K562 (cell line): Measurements from ENCODE around the gene TMEM45B. TPM values are rescaled to one million over a fixed set of nuclear protein-coding genes. Genes with fewer than 3 reads are reported as not detected.

Source experiments
- ATAC-seq: fragments of 200-7000 bp; cut with Tn5 transposase; 3 replicates; pipeline ENCODE4 v1.9.1; 2020; ENCODE audit warnings: moderate library complexity
- BruUV-seq: library from RNA; stranded (reverse); fragments of 400-500 nt; replicated peaks from 2 replicates; lab custom pipeline; 2021; lab: Mats Ljungman, UMichigan
- CTCF ChIA-PET: fragments of 300-600 bp; formaldehyde crosslinking; extraction: SDS; loops from one replicate; lab custom pipeline; 2021; ENCODE audit warnings: low intra/inter-chr PET ratio; lab: Yijun Ruan, JAX
- POLR2A ChIA-PET: fragments of 300-600, 350-650 bp; sonication (Branson Sonifier 250); formaldehyde crosslinking; extraction: SDS; loops from one replicate; lab custom pipeline; 2021; ENCODE audit warnings: antibody characterized with exemption, inconsistent platforms; lab: Yijun Ruan, JAX
- DNase-seq, 4 experiments: peaks; one replicate each; pipeline versions ENCODE4 v3.0.0 to v3.0.0-alpha.2; 2011 to 2018; ENCODE audit warnings: low spot score in 3 of 4, mixed read lengths in 3 of 4; ENCODE audit errors: extremely low read depth in 1 of 4
- FAIRE-seq: peaks from 2 replicates; lab custom pipeline; 2011; peaks lifted over from hg19 to GRCh38; lab: Jason Lieb, UNC
- H2AFZ ChIP-seq: 2 replicates; pipeline ENCODE4 v1.6.0; 2011; ENCODE audit warnings: low read depth, low read length, control low read depth, inconsistent platforms
- H3K27ac ChIP-seq: fragments of 200-600 bp; 3 replicates; pipeline ENCODE4 v1.8.0; 2011; ENCODE audit warnings: low read depth, mild to moderate bottlenecking, control low read depth, inconsistent platforms, low read length, moderate library complexity, mixed read lengths; ENCODE audit errors: extremely low read depth
- H3K27me3 ChIP-seq, 2 experiments: fragments of 300-600 bp in 1 of 2; 2 replicates in 1 of 2; 3 replicates in 1 of 2; pipeline versions ENCODE4 v1.6.0 to v1.8.0; 2011; ENCODE audit warnings: inconsistent platforms in 2 of 2, low read length in 2 of 2, mild to moderate bottlenecking in 1 of 2, mixed read lengths in 1 of 2, moderate library complexity in 1 of 2; ENCODE audit not compliant: control insufficient read depth in 2 of 2, insufficient read depth in 2 of 2
- H3K36me3 ChIP-seq: fragments of 300-600 bp; 3 replicates; pipeline ENCODE4 v1.8.0; 2011; ENCODE audit warnings: mild to moderate bottlenecking, low read length, inconsistent platforms; ENCODE audit not compliant: control insufficient read depth, insufficient read depth
- H3K4me1 ChIP-seq, 2 experiments: fragments of 200-600 bp in 1 of 2; replicated peaks in 1 of 2; 2 replicates in 1 of 2; 3 replicates in 1 of 2; pipeline versions ENCODE4 v1.5.1 to v1.8.0; 2011; ENCODE audit warnings: inconsistent platforms in 2 of 2, low read length in 2 of 2, mild to moderate bottlenecking in 1 of 2, mixed read lengths in 1 of 2, moderate library complexity in 1 of 2; ENCODE audit not compliant: control insufficient read depth in 2 of 2, insufficient read depth in 2 of 2
- H3K4me2 ChIP-seq: 2 replicates; pipeline ENCODE4 v1.6.1; 2011; ENCODE audit warnings: low read length, control low read depth, inconsistent platforms, mixed read lengths; ENCODE audit not compliant: insufficient read depth
- H3K4me3 ChIP-seq: fragments of 200-600 bp; sonication (generic), shearing (Covaris generic); 2 replicates; pipeline ENCODE4 v1.5.1; 2016; ENCODE audit warnings: control low read depth, inconsistent platforms
- H3K79me2 ChIP-seq: fragments of 200-600 bp; 3 replicates; pipeline ENCODE4 v1.8.0; 2011; ENCODE audit warnings: low read length, inconsistent platforms; ENCODE audit not compliant: control insufficient read depth, insufficient read depth
- H3K9ac ChIP-seq, 2 experiments: 2 replicates each; pipeline versions ENCODE4 v1.6.0 to v1.6.1; 2011; ENCODE audit warnings: low read depth in 2 of 2, low read length in 2 of 2, control low read depth in 1 of 2, inconsistent platforms in 1 of 2, mild to moderate bottlenecking in 1 of 2, mixed read lengths in 1 of 2; ENCODE audit not compliant: insufficient read depth in 1 of 2
- H3K9me1 ChIP-seq: one replicate; pipeline ENCODE4 v1.6.0; 2011; ENCODE audit warnings: inconsistent platforms, mild to moderate bottlenecking, low read length, moderate library complexity; ENCODE audit not compliant: control insufficient read depth, insufficient read depth
- H3K9me3 ChIP-seq: replicated peaks from 2 replicates; pipeline ENCODE4 v1.5.1; 2011; ENCODE audit warnings: low read depth, low read length, inconsistent platforms; ENCODE audit not compliant: control insufficient read depth, insufficient read depth
- H4K20me1 ChIP-seq: replicated peaks from 2 replicates; pipeline ENCODE4 v1.6.1; 2011; ENCODE audit warnings: low read length, inconsistent platforms, mixed read lengths; ENCODE audit not compliant: control insufficient read depth, insufficient read depth
- C11orf30 ChIP-seq: fragments of 450-650 bp; IDR thresholded peaks from 2 replicates; pipeline ENCODE4 v1.6.1; 2016; ENCODE audit warnings: low read depth, mild to moderate bottlenecking
- CREB5 ChIP-seq: fragments of 250-450 bp; sonication (Bioruptor Pico); IDR thresholded peaks from 2 replicates; pipeline ENCODE4 v1.5.0; 2020; ENCODE audit warnings: mild to moderate bottlenecking
- EGR1 ChIP-seq: fragments of 450-650 bp; conservative IDR thresholded peaks from 2 replicates; pipeline ENCODE4 v1.6.1; 2017; ENCODE audit warnings: mild to moderate bottlenecking
- ERF ChIP-seq: fragments of 450-650 bp; formaldehyde crosslinking; IDR thresholded peaks from 2 replicates; pipeline ENCODE4 v1.4.0; 2020; ENCODE audit warnings: mild to moderate bottlenecking, mixed read lengths
- MCM2 ChIP-seq: fragments of 450-650 bp; IDR thresholded peaks from 2 replicates; pipeline ENCODE4 v1.6.1; 2017; ENCODE audit warnings: low read depth, mild to moderate bottlenecking
- MIER1 ChIP-seq: fragments of 450-650 bp; IDR thresholded peaks from 2 replicates; pipeline ENCODE4 v1.6.1; 2016; ENCODE audit warnings: antibody characterized with exemption, mild to moderate bottlenecking, low read depth
- NR2C1 ChIP-seq, 2 experiments: fragments of 450-650 bp; IDR thresholded peaks; 2 replicates each; pipeline ENCODE4 v1.6.1; 2017; ENCODE audit warnings: mild to moderate bottlenecking in 2 of 2, antibody characterized with exemption in 1 of 2, inconsistent platforms in 1 of 2, missing compliant biosample characterization in 1 of 2, missing genetic modification characterization in 1 of 2
- SLC30A9 ChIP-seq: fragments of 250-450 bp; sonication (Bioruptor Pico); IDR thresholded peaks from 2 replicates; pipeline ENCODE4 v1.8.0; 2022; ENCODE audit warnings: mild to moderate bottlenecking, moderate library complexity
- ZKSCAN1 ChIP-seq: fragments of 150-350 bp; IDR thresholded peaks from 2 replicates; pipeline ENCODE4 v1.6.1; 2016; ENCODE audit warnings: low read depth, low read length
- ZNF146 ChIP-seq: IDR thresholded peaks from one replicate; pipeline ENCODE4 v1.6.1; 2018; ENCODE audit warnings: missing compliant biosample characterization; ENCODE audit not compliant: unreplicated experiment
- ZNF197 ChIP-seq: fragments of 200-800 bp; sonication (Bioruptor generic); IDR thresholded peaks from 2 replicates; pipeline ENCODE4 v1.6.1; 2016; ENCODE audit warnings: low read depth, missing genetic modification characterization, missing compliant biosample characterization
- ZNF551 ChIP-seq: fragments of 250-450 bp; sonication (Bioruptor Pico); IDR thresholded peaks from 2 replicates; pipeline ENCODE4 v1.5.0; 2021; ENCODE audit warnings: mild to moderate bottlenecking, moderate library complexity
- ZNF561 ChIP-seq: fragments of 450-650 bp; formaldehyde crosslinking; conservative IDR thresholded peaks from 2 replicates; pipeline ENCODE4 v1.4.0; 2020; ENCODE audit warnings: mild to moderate bottlenecking, moderate library complexity
- WGBS: fragments of 100-300 bp; shearing (Covaris generic); methylation state at CpG from one replicate; pipeline ENCODE4 v1.1.6; 2016; ENCODE audit warnings: low coverage, mixed read lengths; ENCODE audit not compliant: insufficient coverage; ENCODE audit errors: missing lambda C conversion rate; 5-methylcytosine and 5-hydroxymethylcytosine counted together
- in situ Hi-C: fragments of 300-500 bp; cut with MboI; formaldehyde crosslinking; loops from 4 replicates; pipeline ENCODE4 v1.15.0; 2018; ENCODE audit warnings: inconsistent platforms, mixed read lengths
- intact Hi-C: fragments of 100-400 bp; cut with micrococcal nuclease; formaldehyde crosslinking; loops from 2 replicates; pipeline ENCODE4 v1.14.2; 2022
- polyA plus RNA-seq, 8 experiments: library from polyadenylated mRNA; depleted of rRNA in 4 of 8; stranded (reverse) in 5 of 8; unstranded in 3 of 8; fragments of >200 nt; fragmentation: Nextera tagmentation in 2 of 8; fragmentation: Illumina TruSeq in 1 of 8; extraction: Ambion mirVana in 2 of 8; extraction: Trizol in 1 of 8; gene quantifications; 2 replicates each; pipeline versions ENCODE4 v1.2.1 to v1.2.3, GENCODE V29; 2011 to 2014; ENCODE audit warnings: inconsistent platforms in 1 of 8, missing spikeins in 1 of 8
- total RNA-seq, 7 experiments: library from RNA; depleted of rRNA in 6 of 7; stranded (reverse); fragments of >200 nt in 6 of 7; fragmentation: Illumina TruSeq in 2 of 7; extraction: Trizol in 2 of 7; gene quantifications; 2 replicates each; pipeline versions ENCODE4 v1.2.1 to v1.2.3, GENCODE V29; 2011 to 2021; ENCODE audit warnings: low replicate concordance in 1 of 7
- TF ChIP-seq, protein P1 (sequence below): fragments of 450-650 bp; IDR thresholded peaks from 2 replicates; pipeline ENCODE4 v1.6.1; 2016; ENCODE audit warnings: borderline replicate concordance
- TF ChIP-seq, protein P2 (sequence below): conservative IDR thresholded peaks from 2 replicates; pipeline ENCODE4 v1.6.1; 2011; ENCODE audit warnings: low read depth, mild to moderate bottlenecking, low read length; ENCODE audit not compliant: control insufficient read depth
- TF ChIP-seq, protein P3 (sequence below): fragments of 450-650 bp; IDR thresholded peaks from 2 replicates; pipeline ENCODE4 v1.6.1; 2016; ENCODE audit warnings: mild to moderate bottlenecking

TMEM45B gene
- total and polyA plus RNA-seq, 9 of the 15 experiments (the other 6 are each of a cell fraction or from before 2014, with no cell fraction given): 0.07 TPM; not detected in 8

DNA sequence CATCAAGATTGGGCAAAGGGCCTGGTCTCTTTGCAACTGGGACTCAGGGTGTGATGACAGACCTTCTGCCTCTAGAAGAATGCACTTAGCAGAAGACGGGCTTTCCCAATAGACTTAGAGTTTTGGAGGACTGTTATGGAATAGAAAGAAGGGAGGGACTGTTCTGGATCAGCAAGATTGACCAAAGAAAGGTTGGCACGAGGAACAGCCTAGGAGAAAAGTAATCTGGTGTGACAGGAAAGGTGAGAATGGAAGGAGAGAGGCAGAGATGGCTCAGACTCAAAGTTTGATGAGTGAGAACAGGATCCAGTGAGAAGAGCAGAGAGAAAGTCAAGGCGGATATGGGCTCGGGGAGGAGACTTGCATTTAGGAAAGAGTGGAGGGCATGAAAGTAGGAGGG, 23.0 kb upstream of the TMEM45B start:
- POLR2A ChIA-PET: interaction anchor here (0.6 kb wide), 1 partner anchor 853 kb away, joined by 3 read pairs; no protein-coding TSS in a partner anchor
- intact Hi-C loops: no loop called here
- CTCF ChIA-PET: interaction anchor here (0.6 kb wide), 1 partner anchor 94 kb away, joined by 3 read pairs; no protein-coding TSS in a partner anchor
- Histone ChIP-seq H3K4me1 (no peaks in the 10 kb centered on the region), H3K27me3 (no peaks in the 10 kb centered on the region), H3K27ac (no peak overlapping the region), H3K9me3 (no peaks in the 10 kb centered on the region), H3K79me2 (no peaks in the 10 kb centered on the region), H4K20me1 (no peaks in the 10 kb centered on the region)
- no peak for TF ChIP-seq ZKSCAN1
- TF ChIP-seq CREB5 (CRISPR knock-in tag): no peak
- no peak for TF ChIP-seq SLC30A9 (CRISPR knock-in tag)
- no peak for TF ChIP-seq ZNF551
- no peak for TF ChIP-seq EGR1
- no peak for TF ChIP-seq C11orf30
- TF ChIP-seq, protein P1, sequence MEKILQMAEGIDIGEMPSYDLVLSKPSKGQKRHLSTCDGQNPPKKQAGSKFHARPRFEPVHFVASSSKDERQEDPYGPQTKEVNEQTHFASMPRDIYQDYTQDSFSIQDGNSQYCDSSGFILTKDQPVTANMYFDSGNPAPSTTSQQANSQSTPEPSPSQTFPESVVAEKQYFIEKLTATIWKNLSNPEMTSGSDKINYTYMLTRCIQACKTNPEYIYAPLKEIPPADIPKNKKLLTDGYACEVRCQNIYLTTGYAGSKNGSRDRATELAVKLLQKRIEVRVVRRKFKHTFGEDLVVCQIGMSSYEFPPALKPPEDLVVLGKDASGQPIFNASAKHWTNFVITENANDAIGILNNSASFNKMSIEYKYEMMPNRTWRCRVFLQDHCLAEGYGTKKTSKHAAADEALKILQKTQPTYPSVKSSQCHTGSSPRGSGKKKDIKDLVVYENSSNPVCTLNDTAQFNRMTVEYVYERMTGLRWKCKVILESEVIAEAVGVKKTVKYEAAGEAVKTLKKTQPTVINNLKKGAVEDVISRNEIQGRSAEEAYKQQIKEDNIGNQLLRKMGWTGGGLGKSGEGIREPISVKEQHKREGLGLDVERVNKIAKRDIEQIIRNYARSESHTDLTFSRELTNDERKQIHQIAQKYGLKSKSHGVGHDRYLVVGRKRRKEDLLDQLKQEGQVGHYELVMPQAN: no peak
- no peak for TF ChIP-seq ZNF146 (CRISPR knock-in tag)
- no peak for TF ChIP-seq ZNF561 (CRISPR knock-in tag)
- TF ChIP-seq, protein P2, sequence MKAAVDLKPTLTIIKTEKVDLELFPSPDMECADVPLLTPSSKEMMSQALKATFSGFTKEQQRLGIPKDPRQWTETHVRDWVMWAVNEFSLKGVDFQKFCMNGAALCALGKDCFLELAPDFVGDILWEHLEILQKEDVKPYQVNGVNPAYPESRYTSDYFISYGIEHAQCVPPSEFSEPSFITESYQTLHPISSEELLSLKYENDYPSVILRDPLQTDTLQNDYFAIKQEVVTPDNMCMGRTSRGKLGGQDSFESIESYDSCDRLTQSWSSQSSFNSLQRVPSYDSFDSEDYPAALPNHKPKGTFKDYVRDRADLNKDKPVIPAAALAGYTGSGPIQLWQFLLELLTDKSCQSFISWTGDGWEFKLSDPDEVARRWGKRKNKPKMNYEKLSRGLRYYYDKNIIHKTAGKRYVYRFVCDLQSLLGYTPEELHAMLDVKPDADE: no peak
- TF ChIP-seq, protein P3, sequence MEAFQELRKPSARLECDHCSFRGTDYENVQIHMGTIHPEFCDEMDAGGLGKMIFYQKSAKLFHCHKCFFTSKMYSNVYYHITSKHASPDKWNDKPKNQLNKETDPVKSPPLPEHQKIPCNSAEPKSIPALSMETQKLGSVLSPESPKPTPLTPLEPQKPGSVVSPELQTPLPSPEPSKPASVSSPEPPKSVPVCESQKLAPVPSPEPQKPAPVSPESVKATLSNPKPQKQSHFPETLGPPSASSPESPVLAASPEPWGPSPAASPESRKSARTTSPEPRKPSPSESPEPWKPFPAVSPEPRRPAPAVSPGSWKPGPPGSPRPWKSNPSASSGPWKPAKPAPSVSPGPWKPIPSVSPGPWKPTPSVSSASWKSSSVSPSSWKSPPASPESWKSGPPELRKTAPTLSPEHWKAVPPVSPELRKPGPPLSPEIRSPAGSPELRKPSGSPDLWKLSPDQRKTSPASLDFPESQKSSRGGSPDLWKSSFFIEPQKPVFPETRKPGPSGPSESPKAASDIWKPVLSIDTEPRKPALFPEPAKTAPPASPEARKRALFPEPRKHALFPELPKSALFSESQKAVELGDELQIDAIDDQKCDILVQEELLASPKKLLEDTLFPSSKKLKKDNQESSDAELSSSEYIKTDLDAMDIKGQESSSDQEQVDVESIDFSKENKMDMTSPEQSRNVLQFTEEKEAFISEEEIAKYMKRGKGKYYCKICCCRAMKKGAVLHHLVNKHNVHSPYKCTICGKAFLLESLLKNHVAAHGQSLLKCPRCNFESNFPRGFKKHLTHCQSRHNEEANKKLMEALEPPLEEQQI: no peak
- no peak for TF ChIP-seq ZNF197 (CRISPR knock-in tag)
- no peak for TF ChIP-seq MCM2
- no peak for TF ChIP-seq NR2C1 (IDR thresholded peaks at IDR 0.05)
- no peak for TF ChIP-seq NR2C1 (tag; IDR thresholded peaks at IDR 0.05)
- TF ChIP-seq MIER1: no peak
- TF ChIP-seq ERF: no peak
- TF ChIP-seq, all 486 proteins: peak for 0
- Histone ChIP-seq H3K36me3 (no peaks in the 10 kb centered on the region), H3K4me3 (no peak overlapping the region), H3K4me2 (no peak overlapping the region), H3K9me1 (no peaks in the 10 kb centered on the region), H3K9ac (no peak overlapping the region), H2AFZ (no peak overlapping the region)
- ATAC-seq: no peak
- WGBS: 2% methylated on average over 4 of the region's 4 CpGs
- in situ Hi-C loops: no loop called here
- no peak for FAIRE-seq
- DNase-seq: no peak
- BruUV-seq: no TSS peak
